Stomach (tissue), 9 donors: ENCODE results near the gene EXOC3L1. TPM values are rescaled to one million over a fixed set of nuclear protein-coding genes. Genes with fewer than 3 reads are reported as not detected.
A peak's percentile ranks its signal among the peaks of the same experiment; 100 is the strongest.

ENCODE experiments used
- DNase-seq, 2 donors: peaks; one replicate each; pipeline versions ENCODE4 v3.0.0 to v3.0.0-alpha.2; 2013 to 2019
- H3K27ac ChIP-seq, 5 donors: fragments of 200-600 bp in 4 of 5; sonication (generic) in 4 of 5; one replicate each; pipeline ENCODE4 v1.5.1; 2013 to 2019; ENCODE audit warnings: mild to moderate bottlenecking in 1 of 5, moderate library complexity in 1 of 5
- H3K27me3 ChIP-seq, 3 donors: fragments of 200-600 bp; sonication (generic); one replicate each; pipeline ENCODE4 v1.5.1; 2017 to 2019; ENCODE audit warnings: mixed run types in 1 of 3
- H3K36me3 ChIP-seq, 4 donors: fragments of 200-600 bp; sonication (generic); 1 replicate in 3 of 4; 2 replicates in 1 of 4; pipeline ENCODE4 v1.5.1; 2016 to 2019
- H3K4me1 ChIP-seq, 4 donors: fragments of 200-600 bp; sonication (generic); one replicate each; pipeline ENCODE4 v1.5.1; 2016 to 2019
- H3K4me3 ChIP-seq, 4 donors: fragments of 200-600 bp; sonication (generic) in 3 of 4; one replicate each; pipeline ENCODE4 v1.5.1; 2016 to 2019; ENCODE audit warnings: mild to moderate bottlenecking in 1 of 4
- H3K9me3 ChIP-seq, 4 donors: fragments of 200-600 bp; sonication (generic); one replicate each; pipeline ENCODE4 v1.5.1; 2016 to 2019
- CTCF ChIP-seq, 7 experiments: fragments of 450-650 bp in 4 of 7; fragments of 200-600 bp in 3 of 7; sonication (generic) in 3 of 7; IDR thresholded peaks; one replicate each; pipeline ENCODE4 v1.5.1; 2016 to 2019; ENCODE audit warnings: antibody characterized with exemption in 7 of 7, control low read depth in 2 of 7, mild to moderate bottlenecking in 1 of 7
- EP300 ChIP-seq: sonication (generic); formaldehyde crosslinking; IDR thresholded peaks from one replicate; pipeline ENCODE4 v1.6.1; 2017; ENCODE audit warnings: antibody characterized with exemption
- POLR2A ChIP-seq, 4 donors: fragments of 450-650 bp; IDR thresholded peaks; one replicate each; pipeline ENCODE4 v1.6.1; 2016; ENCODE audit warnings: antibody characterized with exemption in 4 of 4, control low read depth in 2 of 4, mild to moderate bottlenecking in 1 of 4, moderate library complexity in 1 of 4
- POLR2AphosphoS5 ChIP-seq, 3 donors: sonication (generic); formaldehyde crosslinking; IDR thresholded peaks; one replicate each; pipeline ENCODE4 v1.6.1; 2016; ENCODE audit warnings: antibody characterized with exemption in 3 of 3
- WGBS, 5 donors: extraction: QIAGEN DNeasy Blood & Tissue Kit in 3 of 5; methylation state at CpG; one replicate each; pipeline versions ENCODE4 v1.1.5 to v1.1.7; 2013 to 2018; 5-methylcytosine and 5-hydroxymethylcytosine counted together
- intact Hi-C: fragments of 100-400 bp; cut with DNase I; formaldehyde crosslinking; loops from one replicate; pipeline ENCODE4 v1.15.1; 2023; ENCODE audit warnings: low total_unique reads
- polyA plus RNA-seq, 3 donors: library from polyadenylated mRNA; stranded (reverse); fragments of 200-250 nt; gene quantifications; one replicate each; pipeline ENCODE4 v1.2.3, GENCODE V29; 2013
- total RNA-seq, 5 donors: library from RNA; depleted of rRNA; stranded (reverse); fragments of >200 nt; gene quantifications; one replicate each; pipeline versions ENCODE4 v1.1.0 to v1.2.3, GENCODE V29; 2014 to 2016
- donor health status: healthy with polysubstance abuse.
- donor health status: Bipolar disorder and iron deficiency.
- donor health status: healthy.

EXOC3L1 gene
- total and polyA plus RNA-seq, 8 donors: 1.3 to 25.5 (median 6.8) TPM; not detected in 1

- peak overlapping the region; percentile 62 to 88 (median 83) for H3K27ac ChIP-seq
- H3K4me1 ChIP-seq: peaks cover 22 to 64% (median 45%) of the 10 kb centered on the region in 4 donors
- no peaks in the 10 kb centered on the region for H3K27me3 ChIP-seq
- DNase-seq: peak; percentile 68 to 76
- peaks cover 63 to 99% (median 81%) of the 10 kb centered on the region in 4 donors for H3K36me3 ChIP-seq
- WGBS, 5 donors: 31 to 42% (median 41%) methylated on average over 8 to 12 of the region's 12 CpGs
- no peaks in the 10 kb centered on the region for H3K9me3 ChIP-seq
- H3K4me3 ChIP-seq: peak overlapping the region in 1 of 4 donors; percentile 61
- no peak for TF ChIP-seq EP300
- no peak for TF ChIP-seq POLR2A (IDR thresholded peaks at IDR 0.05)
- TF ChIP-seq CTCF (IDR thresholded peaks at IDR 0.05): peak in 5 of 7 experiments; percentile 28 to 71 (median 64)
- peak in 1 of 3 donors; percentile 15 for TF ChIP-seq POLR2AphosphoS5 (IDR thresholded peaks at IDR 0.05)
- intact Hi-C loops: no loop called here
These were observed 8.3 kb upstream of the EXOC3L1 start for GRCh38 chr16:67198238-67198734.

GRCh38 chr16:67197704-67198103 lies 7.8 kb upstream of the EXOC3L1 start:
- intact Hi-C loops: no loop called here
- H3K9me3 ChIP-seq: no peaks in the 10 kb centered on the region
- H3K4me1 ChIP-seq: peaks cover 28 to 69% (median 50%) of the 10 kb centered on the region in 4 donors
- no peaks in the 10 kb centered on the region for H3K27me3 ChIP-seq
- TF ChIP-seq EP300 (no peak), POLR2AphosphoS5 (IDR thresholded peaks at IDR 0.05) (no peak), POLR2A (IDR thresholded peaks at IDR 0.05) (no peak), CTCF (IDR thresholded peaks at IDR 0.05) (no peak)
- DNase-seq: no peak
- no peak overlapping the region for H3K4me3 ChIP-seq
- H3K36me3 ChIP-seq: peaks cover 58 to 96% (median 76%) of the 10 kb centered on the region in 4 donors
- WGBS, 5 donors: 58 to 75% (median 65%) methylated on average over 3 to 6 of the region's 6 CpGs
- peak overlapping the region; percentile 62 to 88 (median 83) for H3K27ac ChIP-seq

- 89 to 100% (median 100%) methylated on average over 1 of the region's 1 CpG for WGBS, 5 donors
These were observed 6.9 kb upstream of the EXOC3L1 start for GRCh38 chr16:67196881-67197280.

GRCh38 chr16:67195676-67196075 lies 5.7 kb upstream of the EXOC3L1 start:
- H3K27me3 ChIP-seq: no peaks in the 10 kb centered on the region
- peaks cover 43 to 76% (median 57%) of the 10 kb centered on the region in 4 donors for H3K36me3 ChIP-seq
- DNase-seq: no peak
- no peak for TF ChIP-seq CTCF (IDR thresholded peaks at IDR 0.05)
- TF ChIP-seq POLR2AphosphoS5 (IDR thresholded peaks at IDR 0.05): no peak
- TF ChIP-seq POLR2A (IDR thresholded peaks at IDR 0.05): no peak
- TF ChIP-seq EP300: no peak
- no peak overlapping the region for H3K4me3 ChIP-seq
- H3K4me1 ChIP-seq: peaks cover 39 to 82% (median 62%) of the 10 kb centered on the region in 4 donors
- no peak overlapping the region for H3K27ac ChIP-seq
- WGBS, 5 donors: 79 to 85% (median 82%) methylated on average over 4 to 5 of the region's 5 CpGs
- intact Hi-C loops: no loop called here
- no peaks in the 10 kb centered on the region for H3K9me3 ChIP-seq

More at GRCh38 chr16:67196881-67197280, 6.9 kb upstream of the EXOC3L1 start:
- Histone ChIP-seq H3K27ac (no peak overlapping the region), H3K4me1 (peaks cover 31 to 72% (median 56%) of the 10 kb centered on the region in 4 donors), H3K4me3 (no peak overlapping the region), H3K27me3 (no peaks in the 10 kb centered on the region), H3K36me3 (peaks cover 50 to 88% (median 68%) of the 10 kb centered on the region in 4 donors), H3K9me3 (no peaks in the 10 kb centered on the region)
- no peak for TF ChIP-seq CTCF (IDR thresholded peaks at IDR 0.05)
- no peak for TF ChIP-seq EP300
- TF ChIP-seq POLR2A (IDR thresholded peaks at IDR 0.05): no peak
- no peak for TF ChIP-seq POLR2AphosphoS5 (IDR thresholded peaks at IDR 0.05)
- intact Hi-C loops: no loop called here
- no peak for DNase-seq
